ENCODE measurements around the gene CEP89.

CEP89 gene

GRCh38 chr19:32831611-32832010 is 140.1 kb downstream of the CEP89 start:
- no peak for DNase-seq

GRCh38 chr19:32830231-32831014 is 141.3 kb downstream of the CEP89 start:
- no peak for DNase-seq

GRCh38 chr19:32829345-32829896 is 142.3 kb downstream of the CEP89 start:
- no peak for DNase-seq

- no peak for DNase-seq
Observed at GRCh38 chr19:32828643-32829344, 143.0 kb downstream of the CEP89 start.

GRCh38 chr19:32828139-32828538 is 143.6 kb downstream of the CEP89 start:
- no peak for DNase-seq

Measured in activated T-cell treated with anti-CD3 and anti-CD28 coated beads, Interleukin-2, amount 50 U/mL, for 48 hours (primary cell).